ENCODE data around the gene KLHL20.
"Not testable (repeated sequence)": the region's sequence is repeated elsewhere in the genome, so short reads cannot be mapped to it uniquely, and the experiment has no call there.

DNA sequence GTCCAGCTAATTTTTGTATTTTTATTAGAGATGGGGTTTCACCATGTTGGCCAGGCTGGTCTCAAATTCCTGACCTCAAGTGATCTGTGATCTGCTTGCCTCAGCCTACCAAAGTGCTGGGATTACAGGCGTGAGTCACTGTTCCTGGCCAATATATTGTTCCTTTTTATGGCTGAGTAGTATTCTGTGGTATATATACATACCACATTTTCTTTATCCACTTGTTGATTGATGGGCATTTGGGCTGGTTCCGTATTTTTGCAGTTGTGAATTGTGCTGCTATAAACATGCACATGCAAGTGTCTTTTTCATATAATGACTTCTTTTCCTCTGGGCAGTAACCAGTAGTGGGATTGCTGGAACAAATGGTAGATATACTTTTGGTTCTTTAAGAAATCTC is 21.3 kb downstream of the KLHL20 start:
- TF ChIP-seq, protein P1, sequence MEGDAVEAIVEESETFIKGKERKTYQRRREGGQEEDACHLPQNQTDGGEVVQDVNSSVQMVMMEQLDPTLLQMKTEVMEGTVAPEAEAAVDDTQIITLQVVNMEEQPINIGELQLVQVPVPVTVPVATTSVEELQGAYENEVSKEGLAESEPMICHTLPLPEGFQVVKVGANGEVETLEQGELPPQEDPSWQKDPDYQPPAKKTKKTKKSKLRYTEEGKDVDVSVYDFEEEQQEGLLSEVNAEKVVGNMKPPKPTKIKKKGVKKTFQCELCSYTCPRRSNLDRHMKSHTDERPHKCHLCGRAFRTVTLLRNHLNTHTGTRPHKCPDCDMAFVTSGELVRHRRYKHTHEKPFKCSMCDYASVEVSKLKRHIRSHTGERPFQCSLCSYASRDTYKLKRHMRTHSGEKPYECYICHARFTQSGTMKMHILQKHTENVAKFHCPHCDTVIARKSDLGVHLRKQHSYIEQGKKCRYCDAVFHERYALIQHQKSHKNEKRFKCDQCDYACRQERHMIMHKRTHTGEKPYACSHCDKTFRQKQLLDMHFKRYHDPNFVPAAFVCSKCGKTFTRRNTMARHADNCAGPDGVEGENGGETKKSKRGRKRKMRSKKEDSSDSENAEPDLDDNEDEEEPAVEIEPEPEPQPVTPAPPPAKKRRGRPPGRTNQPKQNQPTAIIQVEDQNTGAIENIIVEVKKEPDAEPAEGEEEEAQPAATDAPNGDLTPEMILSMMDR (IDR thresholded peaks at IDR 0.05), result not testable (repeated sequence)
- not testable (repeated sequence) for TF ChIP-seq POLR2A (IDR thresholded peaks at IDR 0.05)

Measured in body of pancreas (tissue), 4 donors.